K562 (cell line): ENCODE data around the gene EFCC1. TPM values are rescaled to one million over a fixed set of nuclear protein-coding genes. Genes with fewer than 3 reads are reported as not detected.

ENCODE experiments used
- ATF6 ChIP-seq: sonication (generic); formaldehyde crosslinking; IDR thresholded peaks from 2 replicates; pipeline ENCODE4 v1.4.0; 2020; ENCODE audit warnings: mild to moderate bottlenecking, missing genetic modification reagents
- CTBP1 ChIP-seq: fragments of 450-650 bp; IDR thresholded peaks from 2 replicates; pipeline ENCODE4 v1.6.1; 2016; ENCODE audit warnings: borderline replicate concordance
- FOXK2 ChIP-seq, 2 experiments: fragments of 450-650 bp; IDR thresholded peaks in 1 of 2; conservative IDR thresholded peaks in 1 of 2; 2 replicates each; pipeline ENCODE4 v1.6.1; 2016; ENCODE audit warnings: low read depth in 2 of 2, mild to moderate bottlenecking in 1 of 2
- HOXB6 ChIP-seq: fragments of 250-450 bp; sonication (Bioruptor Pico); IDR thresholded peaks from 2 replicates; pipeline ENCODE4 v1.5.1; 2022; ENCODE audit warnings: mild to moderate bottlenecking, borderline replicate concordance
- KAT8 ChIP-seq: fragments of 450-650 bp; IDR thresholded peaks from 2 replicates; pipeline ENCODE4 v1.6.1; 2016; ENCODE audit warnings: low read depth, mild to moderate bottlenecking
- MGA ChIP-seq: fragments of 450-650 bp; IDR thresholded peaks from 2 replicates; pipeline ENCODE4 v1.6.1; 2016; ENCODE audit warnings: mild to moderate bottlenecking, moderate library complexity
- NR2C2 ChIP-seq, 2 experiments: fragments of 200-800 bp in 1 of 2; sonication (Bioruptor generic) in 1 of 2; sonication (generic) in 1 of 2; formaldehyde crosslinking in 1 of 2; IDR thresholded peaks; 2 replicates each; pipeline versions ENCODE4 v1.6.1 to v1.8.0; 2016 to 2022; ENCODE audit warnings: mild to moderate bottlenecking in 1 of 2, missing compliant biosample characterization in 1 of 2, missing genetic modification characterization in 1 of 2, missing genetic modification reagents in 1 of 2
- NR4A1 ChIP-seq, 2 experiments: fragments of 250-450 bp in 1 of 2; fragments of 450-650 bp in 1 of 2; sonication (Bioruptor Pico) in 1 of 2; IDR thresholded peaks; 2 replicates each; pipeline versions ENCODE4 v1.4.0 to v1.6.1; 2016 to 2020; ENCODE audit warnings: mild to moderate bottlenecking in 2 of 2, missing compliant biosample characterization in 1 of 2, missing genetic modification characterization in 1 of 2, moderate library complexity in 1 of 2
- RAD51 ChIP-seq: fragments of 450-650 bp; IDR thresholded peaks from 2 replicates; pipeline ENCODE4 v1.7.1; 2016; ENCODE audit warnings: low read depth, mild to moderate bottlenecking, borderline replicate concordance
- SMAD2 ChIP-seq: fragments of 150-350 bp; IDR thresholded peaks from 2 replicates; pipeline ENCODE4 v1.6.1; 2014; ENCODE audit warnings: low read depth, mild to moderate bottlenecking, low read length
- SMARCA4 ChIP-seq: fragments of 450-650 bp; IDR thresholded peaks from 2 replicates; pipeline ENCODE4 v1.6.1; 2016
- TAF7 ChIP-seq: fragments of 450-650 bp; IDR thresholded peaks from 2 replicates; pipeline ENCODE4 v1.6.1; 2016; ENCODE audit warnings: missing genetic modification characterization, missing compliant biosample characterization
- TEAD2 ChIP-seq: fragments of 450-650 bp; IDR thresholded peaks from 2 replicates; pipeline ENCODE4 v1.6.1; 2016; ENCODE audit warnings: missing genetic modification characterization, control low read depth, missing compliant biosample characterization
- ZNF12 ChIP-seq: sonication (generic); formaldehyde crosslinking; IDR thresholded peaks from 2 replicates; pipeline ENCODE4 v1.4.0; 2020; ENCODE audit warnings: mild to moderate bottlenecking, missing genetic modification reagents
- ZNF584 ChIP-seq: fragments of 200-800 bp; sonication (Bioruptor generic); IDR thresholded peaks from 2 replicates; pipeline ENCODE4 v1.6.1; 2016; ENCODE audit warnings: low read depth, mild to moderate bottlenecking, missing genetic modification characterization, missing compliant biosample characterization
- polyA plus RNA-seq, 8 experiments: library from polyadenylated mRNA; depleted of rRNA in 4 of 8; stranded (reverse) in 5 of 8; unstranded in 3 of 8; fragments of >200 nt; fragmentation: Nextera tagmentation in 2 of 8; fragmentation: Illumina TruSeq in 1 of 8; extraction: Ambion mirVana in 2 of 8; extraction: Trizol in 1 of 8; gene quantifications; 2 replicates each; pipeline versions ENCODE4 v1.2.1 to v1.2.3, GENCODE V29; 2011 to 2014; ENCODE audit warnings: inconsistent platforms in 1 of 8, missing spikeins in 1 of 8
- total RNA-seq, 7 experiments: library from RNA; depleted of rRNA in 6 of 7; stranded (reverse); fragments of >200 nt in 6 of 7; fragmentation: Illumina TruSeq in 2 of 7; extraction: Trizol in 2 of 7; gene quantifications; 2 replicates each; pipeline versions ENCODE4 v1.2.1 to v1.2.3, GENCODE V29; 2011 to 2021; ENCODE audit warnings: low replicate concordance in 1 of 7

Gene EFCC1
- total and polyA plus RNA-seq, 9 of the 15 experiments (the other 6 are each of a cell fraction or from before 2014, with no cell fraction given): not detected

GRCh38 chr3:129034642-129035041 lies 33.5 kb downstream of the EFCC1 start (continued):
- TF ChIP-seq MGA (no peak), FOXK2 (conservative IDR thresholded peaks at IDR 0.05 in 1 of 2, IDR thresholded peaks at IDR 0.05 in 1 of 2; ENCODE audit: low read depth in 2 of 2) (no peak), CTBP1 (no peak), ZNF584 (CRISPR knock-in tag) (no peak), NR2C2 (CRISPR knock-in tag; IDR thresholded peaks at IDR 0.05) (no peak), NR2C2 (tag; IDR thresholded peaks at IDR 0.05) (no peak), TAF7 (tag) (no peak), NR4A1 (CRISPR knock-in tag; IDR thresholded peaks at IDR 0.05) (no peak), NR4A1 (tag; IDR thresholded peaks at IDR 0.05) (no peak), ATF6 (CRISPR knock-in tag) (no peak), RAD51 (peak; percentile 66), SMARCA4 (no peak), HOXB6 (CRISPR knock-in tag) (no peak), ZNF12 (CRISPR knock-in tag) (no peak), SMAD2 (no peak), KAT8 (no peak), TEAD2 (no peak)
